Activated naive CD4-positive, alpha-beta T cell treated with Interleukin-2 at 50 U/mL for 16 hours (primary cell): ENCODE measurements around the gene ARHGAP31.

Experiments used
- DNase-seq: peaks from one replicate; pipeline ENCODE4 v3.0.0-alpha.2; 2020

ARHGAP31 gene

DNA sequence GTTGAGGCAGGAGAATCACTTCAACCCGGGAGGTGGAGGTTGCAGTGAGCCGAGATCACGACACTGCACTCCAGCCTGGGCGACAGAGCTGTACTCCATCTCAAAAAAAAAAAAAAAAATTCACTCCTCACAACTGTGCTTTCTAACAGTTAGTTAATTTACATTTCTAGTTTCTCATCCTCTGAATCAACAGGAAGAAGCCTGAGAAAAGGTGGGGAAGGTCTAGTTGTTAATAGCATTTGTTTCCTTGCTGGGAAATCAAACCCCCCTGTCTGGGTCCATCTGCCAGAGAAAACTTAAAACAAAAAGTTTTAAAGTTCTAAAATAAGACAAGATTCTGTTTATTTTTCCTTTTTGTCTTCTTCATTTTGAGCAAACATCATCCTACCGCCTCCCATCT is 106.9 kb downstream of the ARHGAP31 start:
- no peak for DNase-seq

DNA sequence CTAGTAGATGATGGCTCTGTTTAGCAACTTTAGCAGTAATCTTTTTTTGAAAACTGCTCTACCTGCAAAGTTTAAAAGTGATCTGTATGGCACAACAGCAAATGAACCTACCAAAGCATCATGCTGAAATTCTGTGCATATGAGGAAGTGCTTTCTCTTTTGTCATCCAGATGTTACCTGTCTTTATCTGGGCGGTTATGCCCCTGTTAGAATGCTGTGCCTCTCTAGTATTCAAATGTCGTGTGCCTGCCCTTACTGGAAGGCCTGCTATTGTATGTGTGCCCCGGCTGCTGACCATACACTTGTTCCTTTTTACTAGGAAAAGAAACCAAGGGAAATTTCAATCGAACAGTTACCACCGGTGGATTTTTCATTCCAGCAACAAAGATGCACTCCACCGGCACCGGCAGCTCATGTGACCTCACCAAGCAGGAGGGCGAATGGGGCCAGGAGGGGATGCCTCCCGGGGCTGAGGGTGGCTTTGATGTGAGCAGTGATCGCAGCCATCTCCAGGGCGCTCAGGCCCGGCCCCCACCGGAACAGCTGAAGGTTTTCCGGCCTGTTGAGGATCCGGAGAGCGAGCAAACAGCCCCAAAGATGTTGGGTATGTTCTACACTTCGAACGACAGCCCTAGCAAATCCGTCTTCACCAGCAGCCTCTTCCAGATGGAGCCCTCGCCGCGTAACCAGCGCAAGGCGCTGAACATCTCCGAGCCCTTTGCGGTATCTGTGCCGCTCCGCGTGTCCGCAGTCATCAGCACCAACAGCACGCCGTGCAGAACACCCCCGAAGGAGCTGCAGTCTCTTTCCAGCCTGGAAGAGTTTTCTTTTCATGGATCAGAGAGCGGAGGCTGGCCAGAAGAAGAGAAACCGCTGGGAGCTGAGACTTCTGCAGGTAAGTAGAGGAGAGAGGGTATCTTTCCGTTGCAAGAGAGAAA is 107.6 kb downstream of the ARHGAP31 start:
- DNase-seq, result no peak

DNA sequence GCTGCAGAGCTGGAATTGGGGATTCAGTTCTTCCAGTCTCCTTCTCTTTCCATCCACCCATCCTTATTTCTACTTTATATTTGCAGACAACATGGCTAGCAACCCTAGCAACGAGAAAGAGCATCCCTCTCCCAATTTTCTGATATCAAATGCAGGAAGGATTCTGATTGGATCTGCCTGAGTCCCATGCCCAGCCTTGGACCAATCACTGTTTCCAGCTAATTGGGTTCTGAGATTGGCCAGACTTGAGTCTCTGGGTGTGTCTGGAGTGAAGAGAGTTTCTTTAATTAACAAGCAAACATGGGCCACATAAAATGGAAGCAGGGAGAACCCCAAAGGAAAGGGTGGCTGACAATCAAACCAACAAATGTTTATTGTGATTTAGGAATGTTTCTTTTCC is 108.6 kb downstream of the ARHGAP31 start:
- no peak for DNase-seq

DNA sequence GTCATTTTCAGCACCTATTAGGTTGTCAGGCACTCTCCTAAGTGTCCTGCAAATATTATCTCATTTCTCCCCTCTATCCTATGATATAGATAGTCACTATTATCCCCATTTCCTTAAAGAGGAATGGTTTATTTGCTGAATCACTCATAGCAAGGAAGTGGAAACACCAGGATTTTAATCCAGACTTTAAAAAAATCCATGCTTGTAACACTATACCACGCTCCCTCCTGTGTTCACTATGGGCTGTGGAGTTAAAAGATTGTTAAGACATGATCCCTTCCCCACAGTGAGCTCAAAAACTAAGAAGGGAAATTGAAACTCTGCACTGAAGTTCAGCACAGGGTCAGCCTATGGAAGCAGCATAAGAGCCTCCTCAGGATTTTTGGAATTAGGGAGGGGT is 109.0 kb downstream of the ARHGAP31 start:
- no peak for DNase-seq

DNA sequence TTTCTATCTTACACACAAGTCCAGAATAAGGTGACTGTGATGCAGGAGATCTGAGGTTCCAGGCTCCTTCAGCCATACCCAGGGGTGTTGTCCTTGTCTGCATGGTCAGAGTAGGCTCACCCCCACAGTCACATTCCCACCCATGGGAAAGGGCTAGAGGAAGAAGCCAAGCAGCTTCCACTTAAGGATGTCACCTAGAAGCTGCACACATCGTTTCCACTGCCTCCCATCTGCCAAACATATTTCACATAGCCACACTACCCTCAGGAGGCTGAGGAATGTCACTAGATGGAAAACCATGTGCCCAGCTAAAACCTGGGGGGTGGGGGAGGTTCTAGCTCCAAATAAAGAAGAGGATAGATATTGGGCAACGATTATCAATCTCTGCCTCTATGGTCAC is 111.1 kb downstream of the ARHGAP31 start:
- DNase-seq, result no peak

GRCh38 chr3:119408243-119408950 is 114.2 kb downstream of the ARHGAP31 start:
- DNase-seq, result no peak

DNA sequence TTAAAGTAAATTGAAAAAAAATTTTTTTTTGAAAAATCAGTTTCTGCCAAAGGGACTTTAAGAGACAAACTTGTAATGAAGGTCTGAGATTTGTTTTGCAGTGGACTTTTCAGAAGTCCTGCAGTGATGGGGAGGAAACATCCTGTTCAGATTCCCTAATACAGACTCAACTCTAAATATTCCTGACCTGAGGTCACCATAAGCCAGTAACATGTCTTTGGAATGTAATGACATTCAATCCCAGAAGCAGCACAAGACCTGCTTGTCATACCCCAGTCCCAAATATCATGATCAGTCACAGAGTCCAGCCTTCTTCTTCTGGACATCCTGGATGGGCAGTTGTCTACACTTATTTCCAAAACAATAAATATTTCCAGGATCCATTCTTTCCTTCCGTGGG is 115.7 kb downstream of the ARHGAP31 start:
- no peak for DNase-seq

DNA sequence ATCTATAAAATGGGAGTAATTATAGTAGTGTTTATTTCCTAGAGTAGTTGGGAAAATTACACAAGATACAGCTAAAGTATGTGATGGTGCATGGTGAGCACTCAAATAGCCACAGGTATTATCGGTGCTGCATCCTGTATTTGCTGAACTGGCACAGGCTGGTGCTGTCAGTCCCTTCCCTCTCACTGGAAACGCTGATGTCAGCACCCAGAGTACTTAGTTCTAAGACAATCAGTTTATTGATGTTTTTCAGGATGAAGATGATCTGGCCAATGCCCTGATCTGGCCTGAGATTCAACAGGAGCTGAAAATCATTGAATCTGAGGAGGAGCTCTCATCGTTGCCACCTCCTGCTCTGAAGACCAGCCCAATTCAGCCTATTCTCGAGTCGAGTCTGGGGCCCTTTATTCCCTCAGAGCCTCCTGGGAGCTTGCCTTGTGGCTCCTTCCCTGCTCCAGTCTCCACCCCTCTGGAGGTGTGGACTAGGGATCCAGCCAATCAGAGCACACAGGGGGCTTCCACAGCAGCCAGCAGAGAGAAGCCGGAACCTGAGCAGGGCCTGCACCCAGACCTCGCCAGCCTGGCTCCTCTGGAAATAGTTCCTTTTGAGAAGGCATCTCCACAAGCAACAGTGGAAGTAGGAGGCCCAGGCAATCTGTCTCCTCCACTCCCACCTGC is 119.6 kb downstream of the ARHGAP31 start:
- no peak for DNase-seq

DNA sequence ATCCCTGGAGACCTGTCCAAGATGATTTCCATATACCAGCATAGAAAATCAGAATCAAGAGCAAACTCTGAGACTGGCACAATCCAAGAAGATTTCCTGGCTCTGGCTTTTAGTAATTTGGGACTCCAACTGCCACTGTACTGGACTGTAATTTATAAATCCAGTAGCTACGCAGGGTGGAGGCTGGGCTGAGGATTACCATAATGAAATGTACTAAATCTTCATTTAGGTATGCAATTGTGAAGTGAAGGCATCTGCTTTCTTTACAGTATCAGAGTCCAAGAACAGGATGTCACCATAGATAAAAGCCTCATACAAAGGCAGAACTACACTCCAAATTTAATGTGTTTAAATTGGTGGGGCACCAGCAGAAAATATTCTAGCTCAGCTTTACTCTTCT is 122.7 kb downstream of the ARHGAP31 start:
- no peak for DNase-seq

DNA sequence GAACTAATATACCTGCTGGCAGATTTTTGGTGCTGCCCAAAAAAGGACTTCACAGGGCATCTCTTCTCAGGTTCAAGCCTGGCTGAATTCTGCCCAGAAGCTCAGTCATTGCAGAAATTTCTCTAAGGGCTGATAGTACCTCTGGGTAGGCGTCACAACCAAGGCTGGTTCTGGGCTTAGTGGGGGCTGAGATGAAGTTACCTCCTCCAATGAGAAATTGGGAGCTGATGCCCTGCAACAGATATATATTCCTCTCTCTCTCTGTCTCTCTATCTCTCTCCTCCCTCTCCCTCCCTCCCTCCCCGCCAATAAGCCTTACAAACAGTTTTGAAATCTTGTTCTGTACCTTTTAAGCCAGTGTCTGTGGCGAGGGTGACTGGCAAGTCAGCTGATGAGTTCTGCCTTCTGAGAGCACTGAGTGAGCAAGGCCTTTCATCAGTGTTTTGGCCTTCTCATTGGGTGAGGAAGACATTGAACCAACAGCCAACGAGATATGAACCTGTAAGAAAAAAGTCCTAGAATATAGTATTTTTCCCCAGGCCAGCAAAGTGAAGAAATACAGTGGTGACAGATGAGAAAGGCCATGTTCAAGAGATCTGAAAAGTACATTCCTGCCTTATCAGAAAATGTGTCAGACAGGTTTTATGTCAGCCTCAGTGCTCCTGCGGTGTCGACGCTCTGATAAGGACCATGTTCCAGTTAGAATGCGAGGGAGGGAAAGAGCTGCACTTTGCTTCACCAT is 123.8 kb downstream of the ARHGAP31 start:
- DNase-seq, result no peak

- no peak for DNase-seq
Observed at GRCh38 chr3:119418641-119419040, 124.5 kb downstream of the ARHGAP31 start.

- DNase-seq, result no peak
Observed at GRCh38 chr3:119420196-119420595, 126.0 kb downstream of the ARHGAP31 start.

- no peak for DNase-seq
Observed at GRCh38 chr3:119427669-119428068, 133.5 kb downstream of the ARHGAP31 start.

DNA sequence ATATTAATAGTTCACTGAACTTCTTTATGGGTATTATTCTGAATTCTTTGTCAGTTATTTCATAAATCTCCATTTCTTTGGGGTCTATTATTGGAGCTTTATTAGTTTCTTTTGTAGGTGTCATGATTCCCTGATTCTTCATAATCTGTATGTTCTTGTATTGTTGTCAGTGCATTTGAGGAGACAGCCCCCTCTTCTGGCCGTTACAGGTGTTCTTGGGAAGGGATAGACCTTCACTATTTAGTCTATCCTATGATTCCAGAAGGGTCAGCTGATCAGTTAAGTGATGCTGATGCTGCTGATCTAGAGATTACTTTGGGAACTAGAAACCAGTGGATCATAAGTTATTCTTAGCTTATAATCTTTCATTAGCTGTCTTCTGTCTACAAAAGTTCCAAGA is 134.4 kb downstream of the ARHGAP31 start:
- no peak for DNase-seq

DNA sequence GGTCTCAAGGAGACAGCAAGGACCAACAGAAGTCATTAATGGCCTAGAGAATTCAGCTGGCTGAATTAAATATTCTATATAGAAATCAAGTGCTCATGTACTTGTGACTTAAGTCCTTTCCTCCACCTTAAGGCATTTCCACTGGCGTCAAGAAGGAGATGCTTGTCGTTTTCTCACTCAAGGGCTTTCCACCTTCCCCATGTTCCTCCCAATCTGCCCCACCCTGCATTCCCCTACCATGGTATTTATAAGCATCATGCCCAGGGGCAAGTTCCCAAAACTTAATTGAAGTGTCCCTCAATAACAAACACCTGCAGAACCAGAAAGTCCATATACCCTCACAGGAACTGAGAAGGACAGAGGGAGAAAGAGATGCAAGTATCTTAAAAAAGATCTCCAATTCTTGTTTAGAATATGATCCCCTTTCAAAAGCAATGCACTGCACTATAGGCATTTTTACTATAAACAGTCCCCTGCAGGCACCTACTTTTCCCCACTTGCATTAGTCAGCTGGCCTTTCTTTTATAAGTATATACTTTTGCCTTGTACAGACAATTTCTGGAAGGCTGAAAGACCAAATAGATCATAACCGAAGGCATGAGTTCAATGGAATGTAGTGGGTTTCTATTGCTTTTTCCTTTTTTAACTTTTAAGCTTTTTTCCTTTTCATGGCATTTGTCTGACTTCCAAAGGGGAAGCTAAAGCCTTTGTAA is 139.6 kb downstream of the ARHGAP31 start:
- DNase-seq, result no peak

DNA sequence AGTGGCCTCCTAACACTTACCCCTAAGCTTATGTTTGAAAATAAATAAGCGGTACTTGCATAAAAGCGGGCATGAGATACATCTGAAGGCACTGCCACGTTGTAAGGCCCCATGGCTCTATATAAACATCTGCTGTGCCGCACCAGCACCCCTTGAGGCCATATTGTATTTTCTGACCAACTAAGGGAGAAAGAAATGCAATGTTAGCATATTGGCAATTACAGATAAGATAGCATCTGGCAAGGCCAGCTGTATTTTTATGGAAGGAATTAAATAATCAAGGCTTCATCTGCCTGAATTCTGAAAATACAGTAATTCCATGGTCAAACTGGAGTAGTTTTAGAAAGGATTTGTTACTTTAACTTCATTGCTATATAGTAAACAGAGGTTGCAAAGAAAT is 140.5 kb downstream of the ARHGAP31 start:
- no peak for DNase-seq

DNA sequence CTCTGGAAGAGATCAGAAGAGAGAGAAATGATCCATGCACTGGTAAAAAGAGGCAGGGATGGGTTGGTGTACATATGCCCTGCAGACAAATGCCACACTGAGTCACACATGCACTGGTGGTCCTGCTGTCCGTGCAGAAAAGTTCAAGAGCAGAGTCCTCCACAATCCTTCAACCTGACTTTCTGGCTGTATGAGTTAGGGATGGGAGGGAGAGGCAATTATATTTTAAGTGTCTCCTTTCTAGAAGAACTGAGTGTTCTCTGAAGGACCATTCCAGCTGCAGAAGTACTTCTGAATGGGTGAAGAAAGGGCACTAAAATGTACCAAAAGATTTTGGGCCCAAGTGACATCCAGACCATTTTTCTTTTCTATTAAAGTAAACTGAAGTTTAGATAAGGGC is 142.8 kb downstream of the ARHGAP31 start:
- no peak for DNase-seq

GRCh38 chr3:119437691-119438258 is 143.6 kb downstream of the ARHGAP31 start:
- DNase-seq, result no peak

DNA sequence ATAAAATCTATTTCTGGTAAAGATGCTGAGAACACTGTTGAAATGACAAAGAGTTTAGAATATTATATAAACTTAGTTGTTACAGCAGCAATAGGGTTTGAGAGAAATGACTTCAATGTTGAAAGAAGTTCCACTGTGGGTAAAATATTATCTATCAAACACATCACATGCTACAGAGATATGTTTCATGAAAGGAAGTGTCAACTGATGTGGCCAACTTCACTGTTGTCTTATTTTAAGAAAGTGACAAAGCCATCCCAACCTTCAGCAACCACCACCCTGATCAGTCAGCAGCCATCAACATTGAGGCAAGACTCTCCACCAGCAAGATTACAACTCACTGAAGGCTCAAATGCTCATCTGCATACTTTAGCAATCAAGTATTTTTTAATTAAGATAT is 149.0 kb downstream of the ARHGAP31 start:
- no peak for DNase-seq

- DNase-seq, result no peak
Observed at GRCh38 chr3:119444590-119444989, 150.4 kb downstream of the ARHGAP31 start.

DNA sequence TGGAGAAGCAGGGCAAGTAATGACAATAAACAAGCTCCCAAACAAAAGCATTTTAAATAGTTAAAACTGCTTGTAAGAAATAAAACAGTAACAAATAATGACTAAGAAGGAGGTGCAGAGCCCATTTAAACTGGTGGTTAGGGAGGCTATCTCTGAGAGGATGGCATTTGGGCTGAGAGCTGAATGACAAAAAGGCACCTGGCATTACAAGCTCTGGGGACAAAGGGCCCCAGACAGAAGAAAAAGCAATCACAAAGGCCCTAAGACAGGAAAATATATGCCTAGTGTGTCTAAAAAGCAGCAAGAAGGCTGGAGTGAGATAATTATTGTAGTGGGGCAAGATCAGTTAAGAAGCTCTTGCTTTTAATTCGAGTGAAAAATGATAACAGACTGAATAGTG is 159.6 kb downstream of the ARHGAP31 start:
- no peak for DNase-seq

- no peak for DNase-seq
Observed at GRCh38 chr3:119456469-119456868, 162.3 kb downstream of the ARHGAP31 start.
